ENCODE data around the gene L1CAM. TPM values are rescaled to one million over a fixed set of nuclear protein-coding genes. Genes with fewer than 3 reads are reported as not detected.

Gene L1CAM
- polyA plus RNA-seq, 1 donor, result 22.5 TPM

DNA sequence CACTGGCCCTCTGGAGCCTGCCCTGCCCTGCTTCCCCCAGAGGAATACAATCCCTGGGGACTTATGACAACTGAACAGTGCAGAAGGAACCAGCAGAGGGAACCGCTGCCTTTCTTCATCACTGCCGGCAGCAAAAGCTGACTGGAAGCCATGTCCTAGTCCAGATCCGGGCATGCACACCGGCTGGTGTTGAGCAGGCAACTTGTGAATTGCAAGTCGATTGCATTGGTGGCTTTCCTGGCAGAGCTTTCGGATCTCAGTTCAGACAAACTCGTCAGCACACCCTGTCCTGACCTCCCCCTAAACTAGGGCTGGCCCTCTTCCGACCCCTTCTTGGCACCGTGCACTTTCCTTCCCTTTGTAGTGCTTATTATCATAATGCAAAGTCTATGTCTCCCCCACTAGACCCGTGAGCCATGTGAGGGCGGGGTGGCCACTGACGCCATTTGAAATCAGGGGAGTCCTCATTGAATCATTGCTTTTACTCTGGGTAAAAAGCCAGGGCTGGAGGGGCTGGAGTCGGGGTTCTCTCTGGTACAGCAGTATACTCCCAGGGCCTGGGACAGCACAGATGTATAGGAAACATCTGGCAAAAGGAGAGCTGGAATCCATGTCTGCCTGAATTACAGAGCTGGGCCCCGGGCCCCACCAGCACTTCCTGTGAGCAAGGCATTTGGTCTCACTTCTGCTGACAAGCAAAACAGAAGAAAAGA lies 38.3 kb upstream of the L1CAM start:
- DNase-seq, result peak in 1 of 2 donors; percentile 42
- Histone ChIP-seq H3K36me3 (ENCODE audit: control insufficient read depth, insufficient read depth, low read length) (no peaks in the 10 kb centered on the region), H3K27me3 (ENCODE audit: control insufficient read depth, insufficient read depth, low read length) (no peaks in the 10 kb centered on the region), H3K4me3 (ENCODE audit: low read length) (no peak overlapping the region), H3K27ac (ENCODE audit: low read length) (no peak overlapping the region), H3K9me3 (ENCODE audit: control insufficient read depth, low read depth, low read length) (no peaks in the 10 kb centered on the region), H3K4me1 (ENCODE audit: control insufficient read depth, insufficient read depth, low read length) (peaks cover 36% of the 10 kb centered on the region)
- WGBS (ENCODE audit: insufficient coverage, low lambda C conversion rate), result no CpG with 5 or more reads among the region's 14 CpGs

DNA sequence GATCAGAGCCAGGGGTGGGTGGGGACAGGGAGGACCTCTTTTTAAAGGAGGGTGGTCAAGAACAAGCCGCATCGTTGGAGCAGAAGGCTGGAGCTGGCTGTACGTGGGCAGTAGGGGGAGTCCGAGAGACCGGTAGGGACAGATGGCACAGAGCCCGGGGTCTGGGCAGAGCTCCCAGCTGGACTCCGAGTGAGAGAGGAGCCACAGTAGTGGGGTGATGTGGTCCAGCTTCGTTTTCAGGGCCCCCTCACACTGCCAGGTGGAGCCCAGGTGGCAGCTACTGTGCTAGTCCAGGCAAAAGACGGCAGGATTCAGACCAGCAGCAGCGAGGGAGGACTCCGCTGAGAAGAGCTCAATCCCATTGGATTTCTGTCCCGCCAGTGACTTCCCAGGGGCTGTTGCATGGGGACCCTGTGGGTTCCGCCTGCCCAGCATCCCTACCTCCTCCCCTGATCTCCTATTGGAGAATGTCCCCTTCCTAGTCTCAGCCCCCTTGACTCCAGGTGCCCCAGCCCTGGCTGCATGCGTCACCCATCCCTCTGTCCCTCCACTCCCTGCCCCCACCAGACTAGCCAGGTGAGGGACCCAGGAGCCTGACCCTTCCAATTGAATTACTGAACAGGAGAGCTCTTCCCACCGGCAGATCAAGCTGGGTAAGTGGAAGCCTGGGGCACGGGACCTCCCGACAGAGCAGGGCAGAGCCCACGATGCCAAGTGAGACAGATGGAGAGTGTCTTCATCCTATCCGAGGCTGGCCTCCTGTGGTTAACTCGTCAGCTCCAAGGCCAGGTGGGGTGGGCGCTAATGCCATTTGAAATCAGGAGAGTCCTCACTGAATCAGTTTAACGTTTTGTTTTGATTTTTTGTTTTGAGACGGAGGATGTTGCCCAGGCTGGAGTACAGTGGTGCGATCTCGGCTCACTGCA lies 37.2 kb upstream of the L1CAM start:
- H3K4me3 ChIP-seq (ENCODE audit: low read length), result no peak overlapping the region
- DNase-seq, result no peak
- H3K4me1 ChIP-seq (ENCODE audit: control insufficient read depth, insufficient read depth, low read length), result peaks cover 29% of the 10 kb centered on the region
- H3K36me3 ChIP-seq (ENCODE audit: control insufficient read depth, insufficient read depth, low read length), result no peaks in the 10 kb centered on the region
- no peaks in the 10 kb centered on the region for H3K9me3 ChIP-seq (ENCODE audit: control insufficient read depth, low read depth, low read length)
- H3K27me3 ChIP-seq (ENCODE audit: control insufficient read depth, insufficient read depth, low read length), result no peaks in the 10 kb centered on the region
- no CpG with 5 or more reads among the region's 25 CpGs for WGBS (ENCODE audit: insufficient coverage, low lambda C conversion rate)
- H3K27ac ChIP-seq (ENCODE audit: low read length), result no peak overlapping the region

DNA sequence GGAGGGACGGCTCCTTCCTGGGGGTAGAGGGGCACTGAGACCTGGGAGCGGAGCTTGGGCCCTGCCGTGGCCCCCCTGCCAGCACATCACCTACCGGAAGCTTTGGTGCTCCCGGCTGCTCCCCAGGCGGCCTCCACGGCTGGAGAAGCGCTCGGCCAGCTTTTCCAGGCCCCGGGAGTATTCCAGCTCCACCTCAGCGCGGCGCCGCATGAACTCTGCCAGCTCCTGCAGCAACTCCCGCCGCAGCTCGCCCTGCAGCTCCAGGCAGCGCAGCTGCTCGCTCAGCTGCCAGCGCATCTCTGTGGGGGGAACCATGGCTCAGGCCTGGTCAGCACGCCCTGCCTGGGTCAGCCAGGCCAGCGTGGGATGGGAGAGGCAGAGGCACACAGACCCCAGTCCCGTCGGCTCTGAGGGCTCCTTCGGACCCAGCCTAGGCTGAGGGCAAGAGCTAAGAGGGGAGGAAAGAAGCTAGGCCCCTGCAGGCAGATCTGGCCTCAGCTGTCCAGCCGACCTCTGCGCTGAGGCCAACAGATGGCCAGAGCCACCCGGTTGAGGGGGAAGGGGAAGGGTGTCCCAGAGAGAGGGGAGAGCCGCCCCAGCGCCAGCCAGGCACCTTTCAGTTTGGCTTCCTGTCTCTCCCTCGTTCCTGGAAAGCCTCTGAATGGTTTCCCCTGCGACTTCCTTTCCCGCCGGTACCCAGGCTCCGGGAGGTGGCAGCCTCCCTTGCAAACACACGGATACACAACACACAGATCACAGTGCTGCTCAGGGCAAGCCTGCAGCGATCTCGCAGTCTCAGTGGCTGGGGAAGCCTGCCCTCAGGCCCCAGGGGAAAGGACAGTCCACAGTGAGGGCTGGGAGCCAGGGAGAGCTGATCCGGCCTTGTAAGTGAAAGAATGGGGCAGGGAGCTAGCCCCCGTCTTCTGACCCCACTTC lies 35.8 kb upstream of the L1CAM start:
- no CpG with 5 or more reads among the region's 40 CpGs for WGBS (ENCODE audit: insufficient coverage, low lambda C conversion rate)
- peaks cover 25% of the 10 kb centered on the region for H3K4me1 ChIP-seq (ENCODE audit: control insufficient read depth, insufficient read depth, low read length)
- no peak overlapping the region for H3K4me3 ChIP-seq (ENCODE audit: low read length)
- DNase-seq, result no peak
- no peaks in the 10 kb centered on the region for H3K27me3 ChIP-seq (ENCODE audit: control insufficient read depth, insufficient read depth, low read length)
- no peaks in the 10 kb centered on the region for H3K36me3 ChIP-seq (ENCODE audit: control insufficient read depth, insufficient read depth, low read length)
- H3K9me3 ChIP-seq (ENCODE audit: control insufficient read depth, low read depth, low read length), result no peaks in the 10 kb centered on the region
- H3K27ac ChIP-seq (ENCODE audit: low read length), result peak overlapping the region; percentile 29

DNA sequence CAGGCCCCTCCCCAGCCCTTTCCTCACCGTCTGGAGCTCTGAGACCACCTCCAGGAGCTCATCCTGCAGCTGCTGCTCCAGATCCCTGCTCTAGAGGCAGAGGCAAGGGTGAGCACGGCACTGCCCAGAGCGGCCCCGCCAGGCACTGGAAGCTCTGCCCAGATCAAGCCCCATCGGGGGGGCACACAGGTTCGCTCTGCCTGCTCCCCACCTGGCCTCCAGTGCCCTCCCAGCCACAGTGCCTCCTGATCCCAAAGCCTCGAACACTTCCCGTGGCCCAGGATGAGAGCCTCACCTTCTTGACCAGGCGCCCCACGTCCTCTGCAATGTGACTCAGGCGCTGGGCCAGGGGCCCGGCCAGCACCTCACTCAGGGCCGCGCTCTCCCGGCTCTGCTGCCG lies 35.1 kb upstream of the L1CAM start:
- Histone ChIP-seq H3K36me3 (ENCODE audit: control insufficient read depth, insufficient read depth, low read length) (no peaks in the 10 kb centered on the region), H3K9me3 (ENCODE audit: control insufficient read depth, low read depth, low read length) (no peaks in the 10 kb centered on the region), H3K4me3 (ENCODE audit: low read length) (no peak overlapping the region), H3K27ac (ENCODE audit: low read length) (peak overlapping the region; percentile 29), H3K27me3 (ENCODE audit: control insufficient read depth, insufficient read depth, low read length) (no peaks in the 10 kb centered on the region), H3K4me1 (ENCODE audit: control insufficient read depth, insufficient read depth, low read length) (peaks cover 20% of the 10 kb centered on the region)
- no CpG with 5 or more reads among the region's 16 CpGs for WGBS (ENCODE audit: insufficient coverage, low lambda C conversion rate)
- DNase-seq, result no peak

DNA sequence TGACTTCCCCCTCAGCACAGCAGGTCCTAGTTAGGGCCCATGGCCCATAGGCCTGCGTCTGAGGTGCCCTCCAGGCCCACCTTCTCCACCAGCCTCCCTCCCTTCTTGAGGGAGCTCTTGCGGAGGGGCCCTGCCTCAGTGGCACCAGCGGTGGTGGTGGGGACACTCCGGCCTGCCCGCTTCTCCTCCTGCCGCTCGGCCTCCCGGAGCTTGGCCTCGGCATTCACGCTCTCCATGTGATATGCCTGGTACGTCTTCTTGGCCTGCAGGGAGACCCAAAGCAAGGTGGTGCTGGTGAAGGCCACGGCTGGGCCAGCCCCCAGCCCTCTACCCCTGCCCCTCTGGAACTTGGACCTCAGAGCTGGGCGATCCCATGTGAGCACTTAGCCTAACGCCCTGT lies 34.6 kb upstream of the L1CAM start:
- Histone ChIP-seq H3K4me1 (ENCODE audit: control insufficient read depth, insufficient read depth, low read length) (peaks cover 16% of the 10 kb centered on the region), H3K4me3 (ENCODE audit: low read length) (no peak overlapping the region), H3K36me3 (ENCODE audit: control insufficient read depth, insufficient read depth, low read length) (no peaks in the 10 kb centered on the region), H3K27ac (ENCODE audit: low read length) (no peak overlapping the region), H3K27me3 (ENCODE audit: control insufficient read depth, insufficient read depth, low read length) (no peaks in the 10 kb centered on the region), H3K9me3 (ENCODE audit: control insufficient read depth, low read depth, low read length) (no peaks in the 10 kb centered on the region)
- DNase-seq, result no peak
- WGBS (ENCODE audit: insufficient coverage, low lambda C conversion rate), result no CpG with 5 or more reads among the region's 14 CpGs

DNA sequence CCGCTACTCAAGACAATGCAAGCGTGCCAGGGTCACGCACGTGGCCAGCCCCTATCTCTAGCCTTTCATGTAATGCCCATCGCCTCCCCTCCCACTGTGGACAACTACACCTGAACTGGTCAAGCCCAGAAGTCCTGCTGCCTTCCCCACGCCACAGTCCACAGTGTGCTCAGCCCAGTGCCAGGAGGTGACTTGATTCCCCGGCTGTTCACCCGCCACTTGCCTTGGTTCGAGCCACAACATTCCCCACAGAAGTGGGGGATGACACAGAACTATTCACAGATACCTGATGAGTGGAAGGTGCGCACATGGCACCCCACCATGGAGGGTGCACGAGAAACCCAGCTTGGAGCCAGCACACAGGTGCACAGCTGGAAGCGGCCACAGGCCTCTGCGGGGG lies 33.3 kb upstream of the L1CAM start:
- H3K36me3 ChIP-seq (ENCODE audit: control insufficient read depth, insufficient read depth, low read length), result no peaks in the 10 kb centered on the region
- peaks cover 8% of the 10 kb centered on the region for H3K4me1 ChIP-seq (ENCODE audit: control insufficient read depth, insufficient read depth, low read length)
- no peak overlapping the region for H3K4me3 ChIP-seq (ENCODE audit: low read length)
- no CpG with 5 or more reads among the region's 13 CpGs for WGBS (ENCODE audit: insufficient coverage, low lambda C conversion rate)
- H3K27me3 ChIP-seq (ENCODE audit: control insufficient read depth, insufficient read depth, low read length), result no peaks in the 10 kb centered on the region
- no peak for DNase-seq
- no peak overlapping the region for H3K27ac ChIP-seq (ENCODE audit: low read length)
- H3K9me3 ChIP-seq (ENCODE audit: control insufficient read depth, low read depth, low read length), result no peaks in the 10 kb centered on the region

DNA sequence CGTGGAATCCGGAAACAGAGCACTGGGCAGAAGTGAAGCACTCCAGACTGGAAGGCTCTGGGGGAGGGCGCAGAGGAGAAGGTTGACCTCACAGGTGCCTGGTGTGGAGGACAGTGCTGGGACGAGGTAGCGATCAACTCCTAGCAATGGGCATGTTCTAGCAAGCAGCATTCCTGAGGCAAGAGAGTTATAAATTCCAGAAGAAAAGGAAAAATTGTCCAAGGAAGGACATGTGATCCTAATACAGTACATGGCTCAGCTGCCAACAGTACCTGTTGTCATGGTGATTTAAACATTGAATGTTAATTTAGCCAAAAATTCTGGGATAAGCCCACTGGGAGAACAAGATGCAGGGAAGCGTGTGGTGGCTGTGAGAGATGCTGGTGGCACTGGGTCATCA lies 31.9 kb upstream of the L1CAM start:
- Histone ChIP-seq H3K9me3 (ENCODE audit: control insufficient read depth, low read depth, low read length) (no peaks in the 10 kb centered on the region), H3K4me1 (ENCODE audit: control insufficient read depth, insufficient read depth, low read length) (peaks cover 5% of the 10 kb centered on the region), H3K4me3 (ENCODE audit: low read length) (no peak overlapping the region), H3K27ac (ENCODE audit: low read length) (no peak overlapping the region), H3K27me3 (ENCODE audit: control insufficient read depth, insufficient read depth, low read length) (no peaks in the 10 kb centered on the region), H3K36me3 (ENCODE audit: control insufficient read depth, insufficient read depth, low read length) (no peaks in the 10 kb centered on the region)
- DNase-seq, result no peak
- no CpG with 5 or more reads among the region's 6 CpGs for WGBS (ENCODE audit: insufficient coverage, low lambda C conversion rate)

DNA sequence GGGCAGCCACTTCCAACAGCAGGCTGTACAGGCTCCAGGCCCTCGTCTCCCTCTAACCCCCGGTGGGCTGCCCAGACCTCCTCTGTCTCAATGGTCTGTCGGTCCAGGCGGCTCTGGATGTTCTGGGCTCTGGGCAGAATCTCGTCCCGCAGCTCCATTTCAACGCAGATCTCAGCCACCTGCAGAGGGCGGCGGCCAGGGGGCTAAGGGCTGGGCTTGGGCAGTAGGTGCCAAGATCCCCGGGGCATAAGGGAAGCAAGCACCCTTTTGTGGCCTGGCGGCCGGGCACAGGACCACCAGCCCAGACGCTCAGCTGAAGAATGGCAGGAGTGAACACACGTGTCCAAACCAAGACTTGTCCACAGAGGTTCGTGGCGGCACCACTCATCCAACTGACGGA lies 27.7 kb upstream of the L1CAM start:
- no peak overlapping the region for H3K27ac ChIP-seq (ENCODE audit: low read length)
- H3K36me3 ChIP-seq (ENCODE audit: control insufficient read depth, insufficient read depth, low read length), result no peaks in the 10 kb centered on the region
- H3K9me3 ChIP-seq (ENCODE audit: control insufficient read depth, low read depth, low read length), result no peaks in the 10 kb centered on the region
- H3K4me1 ChIP-seq (ENCODE audit: control insufficient read depth, insufficient read depth, low read length), result no peaks in the 10 kb centered on the region
- H3K4me3 ChIP-seq (ENCODE audit: low read length), result no peak overlapping the region
- WGBS (ENCODE audit: insufficient coverage, low lambda C conversion rate), result no CpG with 5 or more reads among the region's 17 CpGs
- no peaks in the 10 kb centered on the region for H3K27me3 ChIP-seq (ENCODE audit: control insufficient read depth, insufficient read depth, low read length)
- DNase-seq, result no peak

DNA sequence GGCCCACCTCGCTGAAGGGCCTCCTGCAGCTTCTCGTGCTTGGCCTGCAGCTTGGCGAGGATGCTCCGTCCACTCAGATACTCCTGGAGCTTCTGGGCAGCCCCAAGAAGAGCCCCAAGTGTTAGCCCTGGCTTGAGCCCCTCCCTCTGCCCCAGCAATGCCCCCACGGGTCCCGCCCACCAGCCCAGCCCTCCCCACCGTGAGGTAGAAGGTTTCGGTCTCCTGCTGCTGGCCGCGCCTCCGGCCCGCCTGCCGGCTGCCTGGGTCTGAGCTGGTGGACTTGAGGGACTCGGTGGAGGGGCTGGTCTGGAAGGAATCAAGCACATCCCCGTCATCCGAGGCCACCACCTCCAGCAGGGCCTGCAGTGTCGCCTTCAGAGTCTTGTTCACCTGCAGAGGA lies 27.2 kb upstream of the L1CAM start:
- no peaks in the 10 kb centered on the region for H3K36me3 ChIP-seq (ENCODE audit: control insufficient read depth, insufficient read depth, low read length)
- no peak overlapping the region for H3K27ac ChIP-seq (ENCODE audit: low read length)
- H3K4me3 ChIP-seq (ENCODE audit: low read length), result no peak overlapping the region
- DNase-seq, result no peak
- no CpG with 5 or more reads among the region's 17 CpGs for WGBS (ENCODE audit: insufficient coverage, low lambda C conversion rate)
- no peaks in the 10 kb centered on the region for H3K27me3 ChIP-seq (ENCODE audit: control insufficient read depth, insufficient read depth, low read length)
- H3K9me3 ChIP-seq (ENCODE audit: control insufficient read depth, low read depth, low read length), result no peaks in the 10 kb centered on the region
- no peaks in the 10 kb centered on the region for H3K4me1 ChIP-seq (ENCODE audit: control insufficient read depth, insufficient read depth, low read length)

DNA sequence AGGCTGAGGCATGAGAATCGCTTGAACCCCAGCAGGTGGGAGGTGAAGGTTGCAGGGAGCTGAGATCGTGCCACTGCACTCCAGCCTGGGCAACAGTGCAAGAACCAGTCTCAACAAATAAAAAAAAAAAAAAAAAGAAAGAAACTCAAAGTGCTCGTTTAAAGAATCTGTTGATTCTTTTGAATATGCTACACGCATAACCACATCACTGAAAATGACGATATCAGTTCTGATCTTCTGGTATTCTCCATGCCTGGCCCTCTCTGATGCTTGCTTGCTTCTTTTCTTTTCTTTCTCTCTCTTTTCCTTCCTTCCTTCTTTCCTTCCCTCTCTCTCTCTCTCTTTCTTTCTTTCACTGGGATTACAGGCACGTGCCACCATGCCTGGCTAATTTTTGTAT lies 25.8 kb upstream of the L1CAM start:
- Histone ChIP-seq H3K27me3 (ENCODE audit: control insufficient read depth, insufficient read depth, low read length) (no peaks in the 10 kb centered on the region), H3K4me3 (ENCODE audit: low read length) (no peak overlapping the region), H3K9me3 (ENCODE audit: control insufficient read depth, low read depth, low read length) (no peaks in the 10 kb centered on the region), H3K4me1 (ENCODE audit: control insufficient read depth, insufficient read depth, low read length) (no peaks in the 10 kb centered on the region), H3K36me3 (ENCODE audit: control insufficient read depth, insufficient read depth, low read length) (no peaks in the 10 kb centered on the region), H3K27ac (ENCODE audit: low read length) (no peak overlapping the region)
- WGBS (ENCODE audit: insufficient coverage, low lambda C conversion rate), result no CpG with 5 or more reads among the region's 6 CpGs
- DNase-seq, result no peak

Measured in large intestine (tissue), 3 donors.